Prostate gland (tissue), 2 donors: ENCODE results near the gene XPOT.

Experiments
- POLR2A ChIP-seq: fragments of 450-650 bp; IDR thresholded peaks from one replicate; pipeline ENCODE4 v1.6.1; 2016; ENCODE audit warnings: antibody characterized with exemption, mild to moderate bottlenecking
- POLR2AphosphoS5 ChIP-seq: sonication (generic); formaldehyde crosslinking; IDR thresholded peaks from one replicate; pipeline ENCODE4 v1.6.1; 2017; ENCODE audit warnings: antibody characterized with exemption
- TF ChIP-seq, protein P1 (sequence below), 4 experiments: fragments of 200-600 bp in 2 of 4; fragments of 450-650 bp in 2 of 4; sonication (generic) in 2 of 4; IDR thresholded peaks; 1 replicate in 3 of 4; 2 replicates in 1 of 4; pipeline ENCODE4 v1.5.1; 2016 to 2019; ENCODE audit warnings: antibody characterized with exemption in 4 of 4, mild to moderate bottlenecking in 2 of 4, moderate library complexity in 2 of 4

- TF ChIP-seq POLR2A (no peak), POLR2AphosphoS5 (peak; percentile 60)
- TF ChIP-seq, protein P1, sequence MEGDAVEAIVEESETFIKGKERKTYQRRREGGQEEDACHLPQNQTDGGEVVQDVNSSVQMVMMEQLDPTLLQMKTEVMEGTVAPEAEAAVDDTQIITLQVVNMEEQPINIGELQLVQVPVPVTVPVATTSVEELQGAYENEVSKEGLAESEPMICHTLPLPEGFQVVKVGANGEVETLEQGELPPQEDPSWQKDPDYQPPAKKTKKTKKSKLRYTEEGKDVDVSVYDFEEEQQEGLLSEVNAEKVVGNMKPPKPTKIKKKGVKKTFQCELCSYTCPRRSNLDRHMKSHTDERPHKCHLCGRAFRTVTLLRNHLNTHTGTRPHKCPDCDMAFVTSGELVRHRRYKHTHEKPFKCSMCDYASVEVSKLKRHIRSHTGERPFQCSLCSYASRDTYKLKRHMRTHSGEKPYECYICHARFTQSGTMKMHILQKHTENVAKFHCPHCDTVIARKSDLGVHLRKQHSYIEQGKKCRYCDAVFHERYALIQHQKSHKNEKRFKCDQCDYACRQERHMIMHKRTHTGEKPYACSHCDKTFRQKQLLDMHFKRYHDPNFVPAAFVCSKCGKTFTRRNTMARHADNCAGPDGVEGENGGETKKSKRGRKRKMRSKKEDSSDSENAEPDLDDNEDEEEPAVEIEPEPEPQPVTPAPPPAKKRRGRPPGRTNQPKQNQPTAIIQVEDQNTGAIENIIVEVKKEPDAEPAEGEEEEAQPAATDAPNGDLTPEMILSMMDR (IDR thresholded peaks at IDR 0.05): no peak
Observed at GRCh38 chr12:64428956-64429355, 24.8 kb downstream of the XPOT start.
